Measurements from ENCODE around the gene TMEM129.

GRCh38 chr4:1721003-1721665, at the start of gene TMEM129, which contains the start of gene TACC3:
- TF ChIP-seq CTCF (IDR thresholded peaks at IDR 0.05) (no peak), EZH2phosphoT487 (IDR thresholded peaks at IDR 0.05) (no peak)

Measured in neural progenitor cell (in vitro differentiated cells).